Stomach (tissue), 19 donors: Measurements from ENCODE around the gene CLDN20. TPM values are rescaled to one million over a fixed set of nuclear protein-coding genes. Genes with fewer than 3 reads are reported as not detected.
"Not testable (repeated sequence)": the region's sequence is repeated elsewhere in the genome, so short reads cannot be mapped to it uniquely, and the experiment has no call there.

Source experiments
- DNase-seq, 2 donors: peaks; one replicate each; pipeline versions ENCODE4 v3.0.0 to v3.0.0-alpha.2; 2013 to 2019
- H3K27ac ChIP-seq, 5 donors: fragments of 200-600 bp in 4 of 5; sonication (generic) in 4 of 5; one replicate each; pipeline ENCODE4 v1.5.1; 2013 to 2019; ENCODE audit warnings: mild to moderate bottlenecking in 1 of 5, moderate library complexity in 1 of 5
- H3K27me3 ChIP-seq, 3 donors: fragments of 200-600 bp; sonication (generic); one replicate each; pipeline ENCODE4 v1.5.1; 2017 to 2019; ENCODE audit warnings: mixed run types in 1 of 3
- H3K36me3 ChIP-seq, 4 donors: fragments of 200-600 bp; sonication (generic); 1 replicate in 3 of 4; 2 replicates in 1 of 4; pipeline ENCODE4 v1.5.1; 2016 to 2019
- H3K4me1 ChIP-seq, 4 donors: fragments of 200-600 bp; sonication (generic); one replicate each; pipeline ENCODE4 v1.5.1; 2016 to 2019
- H3K4me3 ChIP-seq, 4 donors: fragments of 200-600 bp; sonication (generic) in 3 of 4; one replicate each; pipeline ENCODE4 v1.5.1; 2016 to 2019; ENCODE audit warnings: mild to moderate bottlenecking in 1 of 4
- H3K9me3 ChIP-seq, 4 donors: fragments of 200-600 bp; sonication (generic); one replicate each; pipeline ENCODE4 v1.5.1; 2016 to 2019
- EP300 ChIP-seq: sonication (generic); formaldehyde crosslinking; IDR thresholded peaks from one replicate; pipeline ENCODE4 v1.6.1; 2017; ENCODE audit warnings: antibody characterized with exemption
- POLR2A ChIP-seq, 4 donors: fragments of 450-650 bp; IDR thresholded peaks; one replicate each; pipeline ENCODE4 v1.6.1; 2016; ENCODE audit warnings: antibody characterized with exemption in 4 of 4, control low read depth in 2 of 4, mild to moderate bottlenecking in 1 of 4, moderate library complexity in 1 of 4
- POLR2AphosphoS5 ChIP-seq, 3 donors: sonication (generic); formaldehyde crosslinking; IDR thresholded peaks; one replicate each; pipeline ENCODE4 v1.6.1; 2016; ENCODE audit warnings: antibody characterized with exemption in 3 of 3
- WGBS, 5 donors: extraction: QIAGEN DNeasy Blood & Tissue Kit in 3 of 5; methylation state at CpG; one replicate each; pipeline versions ENCODE4 v1.1.5 to v1.1.7; 2013 to 2018; 5-methylcytosine and 5-hydroxymethylcytosine counted together
- intact Hi-C: fragments of 100-400 bp; cut with DNase I; formaldehyde crosslinking; loops from one replicate; pipeline ENCODE4 v1.15.1; 2023; ENCODE audit warnings: low total_unique reads
- long read RNA-seq, 10 donors: transcript quantifications; one replicate each; lab custom pipeline, GENCODE V29; 2026
- polyA plus RNA-seq, 3 donors: library from polyadenylated mRNA; stranded (reverse); fragments of 200-250 nt; gene quantifications; one replicate each; pipeline ENCODE4 v1.2.3, GENCODE V29; 2013
- total RNA-seq, 5 donors: library from RNA; depleted of rRNA; stranded (reverse); fragments of >200 nt; gene quantifications; one replicate each; pipeline versions ENCODE4 v1.1.0 to v1.2.3, GENCODE V29; 2014 to 2016
- TF ChIP-seq, protein P1 (sequence below), 7 experiments: fragments of 450-650 bp in 4 of 7; fragments of 200-600 bp in 3 of 7; sonication (generic) in 3 of 7; IDR thresholded peaks; one replicate each; pipeline ENCODE4 v1.5.1; 2016 to 2019; ENCODE audit warnings: antibody characterized with exemption in 7 of 7, control low read depth in 2 of 7, mild to moderate bottlenecking in 1 of 7
- donor health status: healthy with polysubstance abuse.
- donor health status: Bipolar disorder and iron deficiency.
- donor health status: healthy.

CLDN20 gene, protein sequence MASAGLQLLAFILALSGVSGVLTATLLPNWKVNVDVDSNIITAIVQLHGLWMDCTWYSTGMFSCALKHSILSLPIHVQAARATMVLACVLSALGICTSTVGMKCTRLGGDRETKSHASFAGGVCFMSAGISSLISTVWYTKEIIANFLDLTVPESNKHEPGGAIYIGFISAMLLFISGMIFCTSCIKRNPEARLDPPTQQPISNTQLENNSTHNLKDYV
- total RNA-seq (not detected), polyA plus RNA-seq (not detected)
- long read RNA-seq, donor 1 = 0 reads
- long read RNA-seq, donor 2 = 0 reads
- long read RNA-seq, donor 3 = 0 reads
- long read RNA-seq, donor 4 = 0 reads
- long read RNA-seq, donor 5 = 0 reads
- long read RNA-seq, donor 6, partial matches to known transcripts = 8 of 29 reads
- long read RNA-seq, donor 6, other reads (novel, unspliced or antisense) = 21 of 29 reads
- long read RNA-seq, donor 7 = 0 reads
- long read RNA-seq, donor 8 = 0 reads
- long read RNA-seq, donor 9 = 0 reads
- long read RNA-seq, donor 10, partial matches to known transcripts = 0 of 8 reads
- long read RNA-seq, donor 10, other reads (novel, unspliced or antisense) = 8 of 8 reads

DNA sequence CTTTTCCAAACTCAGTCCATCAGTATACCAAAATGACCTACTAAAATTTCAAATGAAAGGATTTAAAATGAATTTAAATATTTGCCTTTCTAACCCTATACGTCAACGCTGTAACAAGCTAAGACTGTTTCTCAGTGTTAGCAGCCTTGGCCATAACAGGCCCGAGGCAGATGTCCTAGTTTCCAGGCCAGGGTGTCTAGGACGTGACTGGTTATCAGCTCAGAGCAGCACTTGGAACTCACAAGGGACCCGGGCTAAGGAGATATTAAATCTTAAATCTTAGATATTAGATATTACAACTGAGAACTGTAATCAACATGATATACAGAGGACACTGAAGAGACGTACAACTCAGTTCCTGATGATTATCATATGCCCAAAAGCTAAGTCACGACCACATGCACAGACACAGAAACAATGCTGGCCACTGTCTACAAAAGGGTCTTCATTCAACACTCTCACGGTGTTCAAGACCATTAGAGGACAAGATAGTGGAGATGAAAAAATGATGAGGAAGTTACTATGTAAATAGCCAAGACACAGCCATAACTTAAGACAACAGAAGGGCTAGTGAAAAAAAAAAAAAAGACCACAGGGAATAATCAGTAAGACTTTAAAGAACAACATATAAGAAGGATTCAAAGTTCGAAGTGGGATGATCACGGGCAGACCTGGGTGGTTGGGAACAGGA, at the start of gene CLDN20:
Gene CLDN20, plus strand, starts transcription at position 641 of the 691 bp plus-strand sequence. CDS start 11,707 bp downstream, outside the sequence.
- WGBS, 5 donors = 83 to 86% (median 85%) methylated on average over 10 of the region's 10 CpGs
- H3K27ac ChIP-seq = peak within 1 kb of the TSS in 1 of 5 donors; percentile 42
- peaks cover 3 to 36% (median 30%) of the 10 kb centered on the region in 4 donors for H3K36me3 ChIP-seq
- no peak for DNase-seq
- H3K4me1 ChIP-seq = peaks cover 0 to 4% (median 0%) of the 10 kb centered on the region in 4 donors
- intact Hi-C loops = no loop called here
- no peaks in the 10 kb centered on the region for H3K9me3 ChIP-seq
- no peak within 1 kb of the TSS for H3K4me3 ChIP-seq
- TF ChIP-seq POLR2A (IDR thresholded peaks at IDR 0.05) (no peak), EP300 (no peak), POLR2AphosphoS5 (IDR thresholded peaks at IDR 0.05) (no peak)
- TF ChIP-seq, protein P1, sequence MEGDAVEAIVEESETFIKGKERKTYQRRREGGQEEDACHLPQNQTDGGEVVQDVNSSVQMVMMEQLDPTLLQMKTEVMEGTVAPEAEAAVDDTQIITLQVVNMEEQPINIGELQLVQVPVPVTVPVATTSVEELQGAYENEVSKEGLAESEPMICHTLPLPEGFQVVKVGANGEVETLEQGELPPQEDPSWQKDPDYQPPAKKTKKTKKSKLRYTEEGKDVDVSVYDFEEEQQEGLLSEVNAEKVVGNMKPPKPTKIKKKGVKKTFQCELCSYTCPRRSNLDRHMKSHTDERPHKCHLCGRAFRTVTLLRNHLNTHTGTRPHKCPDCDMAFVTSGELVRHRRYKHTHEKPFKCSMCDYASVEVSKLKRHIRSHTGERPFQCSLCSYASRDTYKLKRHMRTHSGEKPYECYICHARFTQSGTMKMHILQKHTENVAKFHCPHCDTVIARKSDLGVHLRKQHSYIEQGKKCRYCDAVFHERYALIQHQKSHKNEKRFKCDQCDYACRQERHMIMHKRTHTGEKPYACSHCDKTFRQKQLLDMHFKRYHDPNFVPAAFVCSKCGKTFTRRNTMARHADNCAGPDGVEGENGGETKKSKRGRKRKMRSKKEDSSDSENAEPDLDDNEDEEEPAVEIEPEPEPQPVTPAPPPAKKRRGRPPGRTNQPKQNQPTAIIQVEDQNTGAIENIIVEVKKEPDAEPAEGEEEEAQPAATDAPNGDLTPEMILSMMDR (IDR thresholded peaks at IDR 0.05) = no peak
- no peaks in the 10 kb centered on the region for H3K27me3 ChIP-seq

DNA sequence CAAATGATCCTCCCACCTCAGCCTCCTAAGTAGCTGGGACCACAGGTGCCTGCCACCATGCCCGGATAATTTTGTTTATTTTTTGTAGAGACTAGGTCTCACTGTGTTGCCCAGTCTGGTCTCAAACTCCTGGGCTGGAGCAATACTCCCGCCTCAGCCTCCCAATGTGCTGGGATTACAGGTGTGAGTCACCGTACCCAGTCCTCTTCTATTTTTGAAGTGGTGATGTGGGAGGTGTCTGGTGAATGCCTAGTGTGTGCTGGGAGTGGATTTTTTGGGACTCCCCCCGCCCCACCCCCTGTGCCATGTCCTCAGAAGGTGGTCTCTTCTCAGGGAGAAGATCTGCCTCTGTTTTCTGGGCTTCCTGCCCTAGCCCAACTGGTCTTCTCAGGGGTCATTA, 47.9 kb upstream of the CLDN20 start:
- TF ChIP-seq, protein P1 (IDR thresholded peaks at IDR 0.05) = no peak
- TF ChIP-seq POLR2AphosphoS5 (IDR thresholded peaks at IDR 0.05) (no peak), EP300 (no peak), POLR2A (IDR thresholded peaks at IDR 0.05) (no peak)
- Histone ChIP-seq H3K27ac (no peak overlapping the region), H3K4me1 (peaks cover 0 to 12% (median 0%) of the 10 kb centered on the region in 4 donors), H3K9me3 (no peaks in the 10 kb centered on the region), H3K4me3 (no peak overlapping the region), H3K36me3 (peaks cover 0 to 8% (median 0%) of the 10 kb centered on the region in 4 donors), H3K27me3 (no peaks in the 10 kb centered on the region)
- 86 to 92% (median 88%) methylated on average over 4 of the region's 4 CpGs for WGBS, 5 donors
- DNase-seq = no peak
- intact Hi-C loops = no loop called here

DNA sequence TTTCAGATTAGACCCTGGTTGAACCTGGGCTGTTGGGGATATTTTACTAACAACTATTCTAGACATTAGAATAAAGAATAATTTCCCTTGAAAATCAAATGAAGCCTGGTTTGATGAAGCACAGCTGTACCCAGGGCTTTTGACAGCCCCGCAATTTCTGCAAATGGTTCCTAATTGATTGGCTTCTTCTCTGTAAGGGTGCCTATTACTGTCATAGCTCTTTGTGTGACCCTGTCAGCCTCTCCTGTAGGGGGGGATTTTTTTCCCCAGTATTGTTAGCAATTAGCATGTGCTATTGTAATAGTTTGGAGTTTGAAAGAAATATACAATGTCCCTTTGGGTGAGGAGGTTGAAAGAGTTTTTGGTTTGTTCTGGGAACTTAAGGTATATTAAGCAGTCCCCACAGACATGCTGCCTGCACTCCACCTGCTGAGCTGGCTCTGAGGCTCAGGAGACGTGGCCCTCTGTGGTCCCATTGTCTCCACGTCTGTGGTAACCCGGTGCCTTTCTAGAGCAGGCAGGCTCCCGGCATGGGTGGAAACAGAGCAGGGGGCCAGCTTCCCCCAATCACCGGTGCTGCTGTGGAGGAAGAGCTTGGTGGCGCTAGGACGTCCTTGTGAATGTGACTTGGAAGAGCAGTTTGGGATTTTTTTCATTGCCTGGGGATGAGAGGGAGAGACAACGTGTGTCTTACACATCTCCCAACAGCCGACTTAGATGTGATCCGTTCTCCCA, 47.3 kb upstream of the CLDN20 start:
- Histone ChIP-seq H3K4me3 (no peak overlapping the region), H3K9me3 (no peaks in the 10 kb centered on the region), H3K27me3 (no peaks in the 10 kb centered on the region), H3K36me3 (peaks cover 0 to 3% (median 0%) of the 10 kb centered on the region in 4 donors), H3K4me1 (peaks cover 0 to 12% (median 0%) of the 10 kb centered on the region in 4 donors), H3K27ac (no peak overlapping the region)
- TF ChIP-seq POLR2AphosphoS5 (IDR thresholded peaks at IDR 0.05) (no peak), EP300 (no peak), POLR2A (IDR thresholded peaks at IDR 0.05) (no peak)
- TF ChIP-seq, protein P1 (IDR thresholded peaks at IDR 0.05) = no peak
- no peak for DNase-seq
- intact Hi-C loops = no loop called here
- WGBS, 5 donors = 46 to 62% (median 58%) methylated on average over 11 of the region's 11 CpGs

DNA sequence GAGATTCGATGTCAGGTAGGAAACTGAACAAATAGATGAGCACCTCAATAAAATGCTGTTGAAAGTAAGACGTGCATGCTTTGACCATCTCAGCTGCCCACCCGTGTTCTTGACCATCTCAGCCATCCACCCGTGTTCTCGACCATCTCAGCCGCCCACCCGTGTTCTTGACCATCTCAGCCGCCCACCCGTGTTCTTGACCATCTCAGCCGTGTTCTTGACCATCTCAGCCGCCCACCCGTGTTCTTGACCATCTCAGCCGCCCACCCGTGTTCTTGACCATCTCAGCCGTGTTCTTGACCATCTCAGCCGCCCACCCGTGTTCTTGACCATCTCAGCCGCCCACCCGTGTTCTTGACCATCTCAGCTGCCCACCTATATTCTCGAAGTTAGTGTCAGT, 45.1 kb upstream of the CLDN20 start:
- intact Hi-C loops, H3K27me3 ChIP-seq, H3K27ac ChIP-seq, DNase-seq, H3K4me3 ChIP-seq, H3K36me3 ChIP-seq, H3K9me3 ChIP-seq: not testable (repeated sequence)
- peaks cover 0 to 12% (median 0%) of the 10 kb centered on the region in 4 donors for H3K4me1 ChIP-seq
- WGBS, 5 donors = 90 to 94% (median 93%) methylated on average over 19 to 20 of the region's 20 CpGs
